ENCODE data around the gene SLC35G6. TPM values are rescaled to one million over a fixed set of nuclear protein-coding genes. Genes with fewer than 3 reads are reported as not detected.

SLC35G6 gene
- total RNA-seq, 1 experiment from 2014 or later, result 0.26 TPM

GRCh38 chr17:7465597-7466275 lies 15.5 kb upstream of the SLC35G6 start:
- ATAC-seq, result no peak
- POLR2A ChIA-PET, result interaction anchor here (0.7 kb wide), 1 partner anchor 34 kb away, joined by 5 read pairs; no protein-coding TSS in a partner anchor
- Mint-ChIP-seq H3K4me3 (no peak overlapping the region), H3K36me3 (no peaks in the 10 kb centered on the region), H3K4me1 (peaks cover 13% of the 10 kb centered on the region), H3K9me3 (no peaks in the 10 kb centered on the region), H3K27ac (no peak overlapping the region), H3K27me3 (ENCODE audit: low read depth) (no peaks in the 10 kb centered on the region)
- CTCF ChIA-PET, result interaction anchor here (0.7 to 1.2 kb wide), 2 partner anchors 95 to 116 kb away, joined by 4 to 6 read pairs; no protein-coding TSS in a partner anchor
- no peak for TF ChIP-seq NR1H2 (CRISPR knock-in tag; IDR thresholded peaks at IDR 0.05)
- TF ChIP-seq ESRRA (CRISPR knock-in tag; IDR thresholded peaks at IDR 0.05; ENCODE audit: borderline replicate concordance), result no peak
- no peak for TF ChIP-seq ATF3 (CRISPR knock-in tag; conservative IDR thresholded peaks at IDR 0.05)
- no peak for TF ChIP-seq ZBTB21 (CRISPR knock-in tag; IDR thresholded peaks at IDR 0.05; ENCODE audit: borderline replicate concordance)
- TF ChIP-seq MLX (CRISPR knock-in tag; IDR thresholded peaks at IDR 0.05), result no peak
- TF ChIP-seq ZNF317 (CRISPR knock-in tag; IDR thresholded peaks at IDR 0.05; ENCODE audit: borderline replicate concordance, low read depth), result no peak
- TF ChIP-seq SOX15 (CRISPR knock-in tag; IDR thresholded peaks at IDR 0.05), result no peak
- no peak for TF ChIP-seq JUN (CRISPR knock-in tag; IDR thresholded peaks at IDR 0.05)
- TF ChIP-seq NR3C1 (CRISPR knock-in tag; conservative IDR thresholded peaks at IDR 0.05; ENCODE audit: low read depth), result no peak
- no peak for TF ChIP-seq ZNF512 (CRISPR knock-in tag; IDR thresholded peaks at IDR 0.05; ENCODE audit: borderline replicate concordance)
- TF ChIP-seq OVOL2 (CRISPR knock-in tag; IDR thresholded peaks at IDR 0.05; ENCODE audit: borderline replicate concordance), result no peak
- DNase-seq (ENCODE audit: low spot score), result no peak

- CTCF ChIA-PET, result no interaction called here
- no peaks in the 10 kb centered on the region for H3K27me3 Mint-ChIP-seq (ENCODE audit: low read depth)
- POLR2A ChIA-PET, result no interaction called here
- no peaks in the 10 kb centered on the region for H3K36me3 Mint-ChIP-seq
- ATAC-seq (no peak), DNase-seq (ENCODE audit: low spot score) (no peak)
- peaks cover 9% of the 10 kb centered on the region for H3K4me1 Mint-ChIP-seq
- no peak overlapping the region for H3K4me3 Mint-ChIP-seq
- TF ChIP-seq ATF6 (CRISPR knock-in tag; IDR thresholded peaks at IDR 0.05) (no peak), TEAD4 (CRISPR knock-in tag; IDR thresholded peaks at IDR 0.05) (no peak), CREB1 (CRISPR knock-in tag; IDR thresholded peaks at IDR 0.05) (no peak), NR3C1 (CRISPR knock-in tag; conservative IDR thresholded peaks at IDR 0.05; ENCODE audit: low read depth) (no peak), OVOL2 (CRISPR knock-in tag; IDR thresholded peaks at IDR 0.05; ENCODE audit: borderline replicate concordance) (no peak), ZBTB43 (CRISPR knock-in tag; IDR thresholded peaks at IDR 0.05) (no peak), FOXP1 (CRISPR knock-in tag; IDR thresholded peaks at IDR 0.05; ENCODE audit: borderline replicate concordance) (no peak), NFATC4 (CRISPR knock-in tag; IDR thresholded peaks at IDR 0.05) (no peak), ATF2 (CRISPR knock-in tag; IDR thresholded peaks at IDR 0.05; ENCODE audit: borderline replicate concordance, low read depth) (no peak), ZNF512 (CRISPR knock-in tag; IDR thresholded peaks at IDR 0.05; ENCODE audit: borderline replicate concordance) (no peak), ZNF317 (CRISPR knock-in tag; IDR thresholded peaks at IDR 0.05; ENCODE audit: borderline replicate concordance, low read depth) (no peak), ZNF121 (CRISPR knock-in tag; IDR thresholded peaks at IDR 0.05) (no peak), JAZF1 (CRISPR knock-in tag; IDR thresholded peaks at IDR 0.05) (no peak), EMX1 (CRISPR knock-in tag; IDR thresholded peaks at IDR 0.05) (no peak), ELF4 (CRISPR knock-in tag; IDR thresholded peaks at IDR 0.05; ENCODE audit: low read depth) (no peak)
- TF ChIP-seq, protein P1, sequence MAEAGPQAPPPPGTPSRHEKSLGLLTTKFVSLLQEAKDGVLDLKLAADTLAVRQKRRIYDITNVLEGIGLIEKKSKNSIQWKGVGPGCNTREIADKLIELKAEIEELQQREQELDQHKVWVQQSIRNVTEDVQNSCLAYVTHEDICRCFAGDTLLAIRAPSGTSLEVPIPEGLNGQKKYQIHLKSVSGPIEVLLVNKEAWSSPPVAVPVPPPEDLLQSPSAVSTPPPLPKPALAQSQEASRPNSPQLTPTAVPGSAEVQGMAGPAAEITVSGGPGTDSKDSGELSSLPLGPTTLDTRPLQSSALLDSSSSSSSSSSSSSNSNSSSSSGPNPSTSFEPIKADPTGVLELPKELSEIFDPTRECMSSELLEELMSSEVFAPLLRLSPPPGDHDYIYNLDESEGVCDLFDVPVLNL (CRISPR knock-in tag; IDR thresholded peaks at IDR 0.05; ENCODE audit: borderline replicate concordance, low read depth), result no peak
- no peak overlapping the region for H3K27ac Mint-ChIP-seq
- no peaks in the 10 kb centered on the region for H3K9me3 Mint-ChIP-seq
Observed at GRCh38 chr17:7466318-7466638, 15.0 kb upstream of the SLC35G6 start.

Measured in WTC11 (cell line).